Medulla oblongata (tissue), 1 donor: ENCODE measurements around the gene PCDHGA6.
A peak's percentile ranks its signal among the peaks of the same experiment; 100 is the strongest.
"Not testable (repeated sequence)": the region's sequence is repeated elsewhere in the genome, so short reads cannot be mapped to it uniquely, and the experiment has no call there.

Experiments
- DNase-seq: peaks from one replicate; pipeline ENCODE4 v3.0.0-alpha.2; 2015; ENCODE audit errors: extremely low spot score

PCDHGA6 gene

GRCh38 chr5:141392429-141393198 lies 18.9 kb downstream of the PCDHGA6 start, which contains the start of gene PCDHGA8:
TSS of gene PCDHGA8 (plus strand) at chr5:141392633. CDS start at chr5:141392814, 181 bp downstream.
- DNase-seq: no peak

GRCh38 chr5:141393267-141393666 lies 19.6 kb downstream of the PCDHGA6 start:
- no peak for DNase-seq

- DNase-seq: not testable (repeated sequence)
Measured at GRCh38 chr5:141394401-141395187, 20.9 kb downstream of the PCDHGA6 start.

GRCh38 chr5:141397756-141398551 lies 24.3 kb downstream of the PCDHGA6 start, which contains the start of gene PCDHGB5:
TSS of gene PCDHGB5 (plus strand) at chr5:141397947. CDS start at chr5:141398128, 181 bp downstream.
- peak; percentile 12 for DNase-seq

GRCh38 chr5:141398608-141399007 lies 24.9 kb downstream of the PCDHGA6 start:
- no peak for DNase-seq

DNA sequence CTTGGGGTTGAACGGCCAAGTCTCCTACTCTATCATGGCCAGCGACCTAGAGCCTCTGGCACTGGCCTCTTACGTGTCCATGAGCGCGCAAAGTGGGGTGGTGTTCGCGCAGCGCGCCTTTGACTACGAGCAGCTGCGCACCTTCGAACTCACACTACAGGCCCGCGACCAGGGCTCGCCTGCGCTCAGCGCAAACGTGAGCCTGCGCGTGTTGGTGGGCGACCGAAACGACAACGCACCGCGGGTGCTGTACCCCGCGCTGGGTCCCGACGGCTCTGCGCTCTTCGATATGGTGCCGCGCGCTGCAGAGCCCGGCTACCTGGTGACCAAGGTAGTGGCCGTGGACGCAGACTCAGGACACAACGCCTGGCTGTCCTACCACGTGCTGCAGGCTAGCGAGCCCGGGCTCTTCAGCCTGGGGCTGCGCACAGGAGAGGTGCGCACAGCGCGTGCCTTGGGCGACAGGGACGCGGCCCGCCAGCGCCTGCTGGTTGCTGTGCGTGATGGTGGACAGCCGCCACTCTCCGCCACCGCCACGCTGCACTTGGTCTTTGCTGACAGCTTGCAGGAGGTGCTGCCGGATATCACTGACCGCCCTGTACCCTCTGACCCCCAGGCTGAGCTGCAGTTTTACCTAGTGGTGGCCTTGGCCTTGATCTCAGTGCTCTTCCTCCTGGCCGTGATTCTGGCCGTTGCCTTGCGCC lies 26.0 kb downstream of the PCDHGA6 start:
- no peak for DNase-seq

- peak; percentile 27 for DNase-seq
Measured at GRCh38 chr5:141402553-141403243, 29.0 kb downstream of the PCDHGA6 start, which contains the start of gene PCDHGA9. TSS of gene PCDHGA9 (plus strand) at chr5:141402778. CDS start at chr5:141402953, 175 bp downstream.

DNA sequence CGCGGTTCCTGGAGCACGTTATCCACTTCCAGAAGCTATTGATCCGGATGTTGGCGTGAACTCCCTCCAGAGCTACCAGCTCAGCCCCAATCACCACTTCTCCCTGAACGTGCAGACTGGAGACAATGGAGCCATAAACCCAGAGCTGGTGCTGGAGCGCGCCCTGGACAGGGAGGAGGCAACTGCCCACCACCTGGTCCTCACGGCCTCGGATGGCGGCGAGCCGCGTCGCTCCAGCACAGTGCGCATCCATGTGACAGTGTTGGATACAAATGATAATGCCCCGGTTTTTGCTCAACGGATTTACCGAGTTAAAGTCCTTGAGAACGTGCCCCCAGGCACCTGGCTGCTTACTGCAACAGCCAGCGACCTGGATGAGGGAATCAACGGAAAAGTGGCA lies 29.7 kb downstream of the PCDHGA6 start:
- DNase-seq: no peak

GRCh38 chr5:141407790-141408505 lies 34.3 kb downstream of the PCDHGA6 start, which contains the start of gene PCDHGB6:
TSS of gene PCDHGB6 (plus strand) at chr5:141408021. CDS start at chr5:141408203, 182 bp downstream.
- not testable (repeated sequence) for DNase-seq

DNA sequence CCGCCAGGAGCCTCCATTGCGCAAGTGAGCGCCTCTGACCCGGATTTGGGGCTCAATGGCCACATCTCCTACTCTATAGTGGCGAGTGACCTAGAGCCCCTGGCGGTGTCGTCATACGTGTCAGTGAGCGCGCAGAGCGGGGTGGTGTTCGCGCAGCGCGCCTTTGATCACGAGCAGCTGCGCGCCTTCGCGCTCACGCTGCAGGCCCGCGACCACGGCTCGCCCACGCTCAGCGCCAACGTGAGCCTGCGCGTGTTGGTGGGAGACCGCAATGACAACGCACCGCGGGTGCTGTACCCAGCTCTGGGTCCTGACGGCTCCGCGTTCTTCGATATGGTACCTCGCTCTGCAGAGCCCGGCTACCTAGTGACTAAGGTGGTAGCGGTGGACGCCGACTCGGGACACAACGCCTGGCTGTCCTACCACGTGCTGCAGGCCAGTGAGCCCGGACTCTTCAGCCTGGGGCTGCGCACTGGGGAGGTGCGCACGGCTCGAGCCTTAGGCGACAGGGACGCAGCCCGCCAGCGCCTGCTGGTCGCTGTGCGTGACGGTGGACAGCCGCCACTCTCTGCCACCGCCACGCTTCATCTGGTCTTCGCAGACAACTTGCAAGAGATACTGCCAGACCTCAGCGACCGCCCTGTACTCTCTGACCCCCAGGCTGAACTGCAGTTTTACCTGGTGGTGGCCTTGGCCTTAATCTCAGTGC lies 36.1 kb downstream of the PCDHGA6 start:
- DNase-seq: no peak

DNA sequence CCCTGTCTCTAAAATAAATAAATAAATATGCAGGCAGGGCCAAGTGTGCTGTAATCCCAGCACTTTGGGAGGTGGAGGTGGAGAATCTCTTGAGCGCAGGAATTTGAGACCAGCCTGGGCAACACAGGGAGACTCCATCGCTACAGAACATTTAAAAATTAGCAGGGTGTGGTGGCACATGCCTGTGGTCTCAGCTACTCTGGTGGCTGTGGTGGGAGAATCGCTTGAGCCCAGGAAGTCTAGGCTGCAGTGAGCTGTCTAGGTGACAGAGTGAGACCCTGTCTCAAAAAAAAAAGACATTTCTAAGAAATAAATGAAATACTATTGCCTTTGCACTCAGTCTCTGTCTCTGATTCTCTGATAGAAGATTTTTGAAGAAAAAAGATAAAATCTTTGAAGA lies 37.9 kb downstream of the PCDHGA6 start:
- DNase-seq: no peak

DNA sequence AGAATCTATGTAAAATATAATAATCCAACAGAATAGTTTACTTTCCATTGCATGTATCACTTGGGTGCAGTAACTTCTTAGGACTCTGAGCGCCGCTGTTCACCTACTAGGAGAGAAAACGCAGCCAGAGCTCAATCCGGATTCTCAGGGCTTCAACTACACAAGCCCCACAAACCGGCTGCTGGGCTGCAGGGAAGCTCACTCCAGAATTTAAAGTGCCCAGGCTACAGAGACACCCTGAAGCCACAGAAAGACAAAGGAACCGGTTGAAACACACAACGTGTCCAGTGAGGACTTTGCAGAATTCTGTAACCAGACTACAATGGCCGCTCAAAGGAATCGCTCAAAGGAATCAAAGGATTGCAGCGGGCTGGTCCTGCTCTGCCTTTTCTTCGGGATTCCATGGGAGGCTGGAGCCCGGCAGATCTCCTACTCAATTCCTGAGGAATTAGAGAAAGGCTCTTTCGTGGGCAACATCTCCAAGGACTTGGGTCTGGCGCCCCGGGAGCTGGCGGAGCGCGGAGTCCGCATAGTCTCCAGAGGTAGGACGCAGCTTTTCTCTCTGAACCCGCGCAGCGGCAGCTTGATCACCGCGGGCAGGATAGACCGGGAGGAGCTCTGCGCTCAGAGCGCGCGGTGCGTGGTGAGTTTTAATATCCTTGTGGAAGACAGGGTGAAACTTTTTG lies 39.3 kb downstream of the PCDHGA6 start, which contains the start of gene PCDHGA10:
Gene PCDHGA10 (plus strand): TSS at position 134 of the 686 bp plus-strand sequence. CDS start 189 bp downstream, at position 323.
- DNase-seq: peak; percentile 25

DNA sequence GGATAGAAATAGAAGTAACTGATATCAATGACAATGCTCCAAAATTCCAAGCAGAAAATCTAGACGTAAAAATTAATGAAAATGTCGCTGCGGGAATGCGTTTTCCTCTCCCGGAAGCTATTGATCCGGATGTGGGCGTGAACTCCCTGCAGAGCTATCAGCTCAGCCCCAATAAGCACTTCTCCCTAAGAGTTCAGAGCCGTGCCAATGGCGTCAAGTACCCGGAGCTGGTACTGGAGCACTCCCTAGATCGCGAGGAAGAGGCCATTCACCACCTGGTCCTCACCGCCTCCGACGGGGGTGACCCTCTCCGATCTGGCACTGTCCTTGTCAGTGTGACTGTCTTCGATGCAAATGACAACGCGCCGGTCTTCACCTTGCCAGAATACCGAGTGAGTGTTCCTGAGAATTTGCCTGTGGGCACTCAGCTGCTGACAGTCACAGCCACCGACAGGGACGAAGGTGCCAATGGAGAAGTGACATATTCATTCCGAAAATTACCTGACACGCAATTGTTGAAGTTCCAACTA lies 39.9 kb downstream of the PCDHGA6 start:
- no peak for DNase-seq

- not testable (repeated sequence) for DNase-seq
Measured at GRCh38 chr5:141414548-141415274, 41.0 kb downstream of the PCDHGA6 start.

GRCh38 chr5:141415275-141415618 lies 41.6 kb downstream of the PCDHGA6 start:
- DNase-seq: not testable (repeated sequence)

GRCh38 chr5:141417494-141418172 lies 43.9 kb downstream of the PCDHGA6 start, which contains the start of gene PCDHGB7:
TSS of gene PCDHGB7 (plus strand) at chr5:141417677. CDS start at chr5:141417860, 183 bp downstream.
- DNase-seq: peak; percentile 57
